Measurements from ENCODE around the gene SYNPO2. TPM values are rescaled to one million over a fixed set of nuclear protein-coding genes. Genes with fewer than 3 reads are reported as not detected.
A peak's percentile ranks its signal among the peaks of the same experiment; 100 is the strongest.

The SYNPO2 gene
- 10 to 100 TPM; 24.7 to 72.1 (median 36.9) TPM for total RNA-seq
- 1 to 10 TPM; 3.6 to 5.9 (median 4.2) TPM for polyA plus RNA-seq
- long read RNA-seq, donor 1, full-length matches to known transcripts = 2 of 7 reads
- long read RNA-seq, donor 1, partial matches to known transcripts = 5 of 7 reads
- long read RNA-seq, donor 1, other reads (novel, unspliced or antisense) = 0 of 7 reads
- long read RNA-seq, donor 2, full-length matches to known transcripts = 1 of 1 reads
- long read RNA-seq, donor 2, partial matches to known transcripts = 0 of 1 reads
- long read RNA-seq, donor 2, other reads (novel, unspliced or antisense) = 0 of 1 reads

GRCh38 chr4:118888666-118889311, at the start of gene SYNPO2:
SYNPO2 (plus strand) TSS chr4:118888854; CDS start chr4:118889037, 183 bp downstream.
- H3K4me1 ChIP-seq = peaks cover 5 to 18% (median 14%) of the 10 kb centered on the region in 6 donors
- DNase-seq = peak; percentile 82
- TF ChIP-seq CTCF (IDR thresholded peaks at IDR 0.05 in 8 of 11, conservative IDR thresholded peaks at IDR 0.05 in 3 of 11) (no peak), POLR2AphosphoS5 (IDR thresholded peaks at IDR 0.05) (peak; percentile 88 to 94 (median 92)), POLR2A (IDR thresholded peaks at IDR 0.05) (no peak)
- 3 to 5% (median 3%) methylated on average over 25 to 29 of the region's 29 CpGs for WGBS, 5 donors
- no peaks in the 10 kb centered on the region for H3K9me3 ChIP-seq
- intact Hi-C loops (cut with DNase I; ENCODE audit: low total_unique reads) = loop anchor here (2.0 kb wide), 1 partner anchor 120 kb away; no protein-coding TSS in a partner anchor
- H3K27me3 ChIP-seq (replicated peaks in 1 of 7) = peaks cover 0 to 31% (median 5%) of the 10 kb centered on the region in 7 donors
- no peaks in the 10 kb centered on the region for H3K36me3 ChIP-seq
- peak within 1 kb of the TSS; percentile 32 to 69 (median 38) for H3K4me3 ChIP-seq
- peak within 1 kb of the TSS in 7 of 8 donors; percentile 53 to 69 (median 61) for H3K27ac ChIP-seq

DNA sequence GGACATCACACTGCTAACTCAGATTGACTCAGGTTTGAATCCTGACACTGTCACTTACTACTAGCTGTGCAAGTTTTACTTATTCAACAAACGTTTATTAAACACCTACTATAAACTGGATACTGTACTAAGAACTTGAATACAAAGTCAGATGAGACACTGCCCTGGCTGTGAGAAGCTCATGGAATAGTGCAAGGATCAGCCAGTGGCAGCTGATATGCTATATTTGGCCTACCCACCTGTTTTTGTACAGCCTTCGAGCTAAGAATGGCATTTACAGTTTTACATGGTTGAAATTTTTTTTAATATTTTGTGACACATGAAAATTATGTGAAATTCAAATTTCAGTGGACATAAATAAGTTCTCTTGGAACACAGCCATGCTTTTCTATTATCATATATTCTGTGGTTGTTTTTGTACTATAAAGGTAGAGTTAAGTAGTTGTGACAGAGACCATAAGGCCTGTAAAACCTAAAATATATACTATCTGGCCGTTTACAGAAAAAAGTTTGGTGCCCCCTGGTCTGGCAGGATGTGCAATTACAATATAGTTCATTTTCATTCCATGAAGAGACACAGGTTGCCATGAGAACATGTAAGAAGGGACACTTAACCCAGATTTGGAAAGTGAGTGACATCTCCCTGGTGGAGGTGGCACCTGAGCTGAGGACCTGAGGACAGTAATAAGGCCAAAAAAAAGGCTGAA, 49.3 kb upstream of the SYNPO2 start:
- intact Hi-C loops (cut with DNase I; ENCODE audit: low total_unique reads) = no loop called here
- Histone ChIP-seq H3K27ac (no peak overlapping the region), H3K36me3 (no peaks in the 10 kb centered on the region), H3K4me1 (peaks cover 5 to 17% (median 10%) of the 10 kb centered on the region in 6 donors), H3K4me3 (no peak overlapping the region), H3K9me3 (no peaks in the 10 kb centered on the region), H3K27me3 (replicated peaks in 1 of 7) (no peaks in the 10 kb centered on the region)
- WGBS, 5 donors = 63 to 78% (median 69%) methylated on average over 3 of the region's 3 CpGs
- DNase-seq = no peak
- no peak for TF ChIP-seq POLR2A (IDR thresholded peaks at IDR 0.05)
- TF ChIP-seq CTCF (IDR thresholded peaks at IDR 0.05 in 8 of 11, conservative IDR thresholded peaks at IDR 0.05 in 3 of 11) = no peak
- no peak for TF ChIP-seq POLR2AphosphoS5 (IDR thresholded peaks at IDR 0.05)

DNA sequence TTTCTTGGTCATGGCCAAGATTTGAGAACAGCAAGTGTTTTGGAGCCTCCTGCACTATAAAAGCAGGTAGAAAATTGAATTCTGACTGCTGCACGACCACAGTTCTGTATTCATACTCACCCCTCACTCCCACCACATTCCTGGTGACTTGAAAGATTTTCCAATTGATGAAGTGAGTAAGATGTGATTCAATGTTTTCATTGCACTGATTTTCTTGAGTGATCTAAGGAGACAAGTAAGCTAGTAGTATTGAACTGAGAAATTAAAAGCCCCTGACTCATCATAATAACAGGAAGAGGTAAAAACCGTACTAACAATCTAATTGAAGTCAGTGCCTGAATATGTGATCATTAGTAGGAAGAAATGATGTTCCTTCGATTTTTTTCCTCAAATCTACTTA, 46.6 kb upstream of the SYNPO2 start:
- WGBS, 5 donors = 38 to 88% (median 71%) methylated on average over 3 of the region's 3 CpGs
- Histone ChIP-seq H3K4me3 (no peak overlapping the region), H3K27me3 (replicated peaks in 1 of 7) (no peaks in the 10 kb centered on the region), H3K9me3 (no peaks in the 10 kb centered on the region), H3K36me3 (no peaks in the 10 kb centered on the region), H3K27ac (no peak overlapping the region), H3K4me1 (peaks cover 0 to 1% (median 0%) of the 10 kb centered on the region in 6 donors)
- intact Hi-C loops (cut with DNase I; ENCODE audit: low total_unique reads) = no loop called here
- TF ChIP-seq POLR2A (IDR thresholded peaks at IDR 0.05) = no peak
- no peak for TF ChIP-seq POLR2AphosphoS5 (IDR thresholded peaks at IDR 0.05)
- no peak for TF ChIP-seq CTCF (IDR thresholded peaks at IDR 0.05 in 8 of 11, conservative IDR thresholded peaks at IDR 0.05 in 3 of 11)
- no peak for DNase-seq
